DND-41 (cell line): ENCODE results near the gene OMP.

Experiments
- ATAC-seq: fragments of 200-7000 bp; cut with Tn5 transposase; 3 replicates; pipeline ENCODE4 v1.9.1; 2021; ENCODE audit warnings: low read depth; ENCODE audit not compliant: insufficient read depth
- DNase-seq: peaks from one replicate; pipeline ENCODE4 v3.0.0-alpha.2; 2020
- H2AFZ ChIP-seq: 2 replicates; pipeline ENCODE4 v1.6.0; 2012; ENCODE audit warnings: low read depth, low read length
- H3K27ac ChIP-seq: 2 replicates; pipeline ENCODE4 v1.5.1; 2012; ENCODE audit warnings: low read length, inconsistent platforms
- H3K27me3 ChIP-seq: fragments of 200-600 bp; sonication (generic); 2 replicates; pipeline ENCODE4 v1.6.0; 2012; ENCODE audit warnings: low read length, mild to moderate bottlenecking, inconsistent platforms; ENCODE audit not compliant: insufficient read depth, poor library complexity
- H3K36me3 ChIP-seq: 2 replicates; pipeline ENCODE4 v1.5.1; 2012; ENCODE audit warnings: low read length, inconsistent platforms; ENCODE audit not compliant: insufficient read depth
- H3K4me1 ChIP-seq: 2 replicates; pipeline ENCODE4 v1.5.1; 2012; ENCODE audit warnings: mild to moderate bottlenecking, low read length; ENCODE audit not compliant: insufficient read depth
- H3K4me2 ChIP-seq: 2 replicates; pipeline ENCODE4 v1.6.0; 2012; ENCODE audit warnings: mild to moderate bottlenecking, moderate library complexity, low read length, inconsistent platforms; ENCODE audit not compliant: insufficient read depth
- H3K4me3 ChIP-seq, 2 experiments: fragments of 200-600 bp in 1 of 2; shearing (Covaris generic) in 1 of 2; 2 replicates each; pipeline ENCODE4 v1.5.1; 2012 to 2016; ENCODE audit warnings: inconsistent platforms in 2 of 2, low read length in 2 of 2, mild to moderate bottlenecking in 2 of 2, low read depth in 1 of 2, moderate library complexity in 1 of 2
- H3K79me2 ChIP-seq: 2 replicates; pipeline ENCODE4 v1.6.0; 2012; ENCODE audit warnings: low read length, inconsistent platforms; ENCODE audit not compliant: insufficient read depth
- H3K9ac ChIP-seq: 2 replicates; pipeline ENCODE4 v1.6.0; 2012; ENCODE audit warnings: low read depth, mild to moderate bottlenecking, inconsistent platforms, low read length, moderate library complexity
- H3K9me3 ChIP-seq: 2 replicates; pipeline ENCODE4 v1.5.1; 2012; ENCODE audit warnings: low read length, moderate library complexity, mild to moderate bottlenecking, inconsistent platforms; ENCODE audit not compliant: insufficient read depth, severe bottlenecking
- H4K20me1 ChIP-seq: 2 replicates; pipeline ENCODE4 v1.6.0; 2012; ENCODE audit warnings: low read length; ENCODE audit not compliant: insufficient read depth
- EZH2 ChIP-seq: IDR thresholded peaks from 3 replicates; pipeline ENCODE4 v1.6.1; 2012; ENCODE audit warnings: borderline replicate concordance, low read depth, mild to moderate bottlenecking, moderate library complexity, low read length, inconsistent platforms; ENCODE audit not compliant: severe bottlenecking
- TF ChIP-seq, protein P1 (sequence below): IDR thresholded peaks from 2 replicates; pipeline ENCODE4 v1.5.1; 2012; ENCODE audit warnings: borderline replicate concordance, low read length, moderate library complexity, mild to moderate bottlenecking; ENCODE audit not compliant: poor library complexity, severe bottlenecking; ENCODE audit errors: extremely low read depth

OMP gene

DNA sequence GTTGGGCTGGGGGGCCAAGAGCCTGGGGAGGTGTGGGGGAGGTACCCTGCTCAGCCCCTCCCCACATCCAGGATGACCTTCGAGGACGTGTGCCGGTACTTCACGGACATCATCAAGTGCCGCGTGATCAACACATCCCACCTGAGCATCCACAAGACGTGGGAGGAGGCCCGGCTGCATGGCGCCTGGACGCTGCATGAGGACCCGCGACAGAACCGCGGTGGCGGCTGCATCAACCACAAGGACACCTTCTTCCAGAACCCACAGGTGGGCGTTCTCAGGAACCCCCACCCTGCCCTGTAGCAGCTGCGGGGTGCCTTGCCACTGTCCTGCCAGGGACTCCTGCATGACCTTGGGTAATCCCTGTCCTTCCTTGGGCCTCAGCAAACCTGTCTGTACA lies 15.4 kb downstream of the OMP start:
- H3K4me3 ChIP-seq, result no peak overlapping the region
- H3K27me3 ChIP-seq, result no peaks in the 10 kb centered on the region
- no peaks in the 10 kb centered on the region; the same call in 1 of the 2 replicates for H3K36me3 ChIP-seq
- peaks cover 7% of the 10 kb centered on the region for H3K4me1 ChIP-seq
- DNase-seq (no peak), ATAC-seq (no peak)
- no peak overlapping the region for H2AFZ ChIP-seq
- no peak for TF ChIP-seq EZH2
- TF ChIP-seq, protein P1, sequence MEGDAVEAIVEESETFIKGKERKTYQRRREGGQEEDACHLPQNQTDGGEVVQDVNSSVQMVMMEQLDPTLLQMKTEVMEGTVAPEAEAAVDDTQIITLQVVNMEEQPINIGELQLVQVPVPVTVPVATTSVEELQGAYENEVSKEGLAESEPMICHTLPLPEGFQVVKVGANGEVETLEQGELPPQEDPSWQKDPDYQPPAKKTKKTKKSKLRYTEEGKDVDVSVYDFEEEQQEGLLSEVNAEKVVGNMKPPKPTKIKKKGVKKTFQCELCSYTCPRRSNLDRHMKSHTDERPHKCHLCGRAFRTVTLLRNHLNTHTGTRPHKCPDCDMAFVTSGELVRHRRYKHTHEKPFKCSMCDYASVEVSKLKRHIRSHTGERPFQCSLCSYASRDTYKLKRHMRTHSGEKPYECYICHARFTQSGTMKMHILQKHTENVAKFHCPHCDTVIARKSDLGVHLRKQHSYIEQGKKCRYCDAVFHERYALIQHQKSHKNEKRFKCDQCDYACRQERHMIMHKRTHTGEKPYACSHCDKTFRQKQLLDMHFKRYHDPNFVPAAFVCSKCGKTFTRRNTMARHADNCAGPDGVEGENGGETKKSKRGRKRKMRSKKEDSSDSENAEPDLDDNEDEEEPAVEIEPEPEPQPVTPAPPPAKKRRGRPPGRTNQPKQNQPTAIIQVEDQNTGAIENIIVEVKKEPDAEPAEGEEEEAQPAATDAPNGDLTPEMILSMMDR, result no peak
- no peaks in the 10 kb centered on the region for H3K9me3 ChIP-seq
- H3K4me2 ChIP-seq, result no peak overlapping the region
- peaks cover 1% of the 10 kb centered on the region; the same call in 1 of the 2 replicates for H4K20me1 ChIP-seq
- H3K9ac ChIP-seq, result no peak overlapping the region
- no peak overlapping the region for H3K27ac ChIP-seq
- no peaks in the 10 kb centered on the region for H3K79me2 ChIP-seq

DNA sequence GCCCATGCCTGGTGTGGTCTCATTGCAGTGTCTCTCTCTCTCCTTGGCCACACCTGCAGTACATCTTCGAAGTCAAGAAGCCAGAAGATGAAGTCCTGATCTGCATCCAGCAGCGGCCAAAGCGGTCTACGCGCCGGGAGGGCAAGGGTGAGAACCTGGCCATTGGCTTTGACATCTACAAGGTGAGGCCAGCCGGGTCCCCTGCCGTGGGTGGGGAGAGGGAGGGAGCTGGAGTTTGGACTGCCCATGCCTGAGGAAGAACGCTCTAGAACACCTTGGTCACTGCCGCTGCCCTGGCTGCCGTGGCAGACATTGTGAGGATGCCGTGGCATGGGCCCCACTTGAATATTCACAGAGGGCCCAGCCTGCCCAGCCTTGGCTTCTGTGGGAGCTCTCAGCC lies 16.3 kb downstream of the OMP start:
- H3K9me3 ChIP-seq, result no peaks in the 10 kb centered on the region
- no peak overlapping the region for H3K9ac ChIP-seq
- ATAC-seq (no peak), DNase-seq (no peak)
- H3K4me3 ChIP-seq, result no peak overlapping the region
- peaks cover 7% of the 10 kb centered on the region for H3K4me1 ChIP-seq
- H2AFZ ChIP-seq, result no peak overlapping the region
- H3K27ac ChIP-seq, result no peak overlapping the region
- H3K36me3 ChIP-seq, result no peaks in the 10 kb centered on the region; the same call in 1 of the 2 replicates
- no peaks in the 10 kb centered on the region for H4K20me1 ChIP-seq
- no peaks in the 10 kb centered on the region for H3K79me2 ChIP-seq
- TF ChIP-seq EZH2, result no peak
- TF ChIP-seq, protein P1, result no peak
- H3K27me3 ChIP-seq, result no peaks in the 10 kb centered on the region
- H3K4me2 ChIP-seq, result no peak overlapping the region

DNA sequence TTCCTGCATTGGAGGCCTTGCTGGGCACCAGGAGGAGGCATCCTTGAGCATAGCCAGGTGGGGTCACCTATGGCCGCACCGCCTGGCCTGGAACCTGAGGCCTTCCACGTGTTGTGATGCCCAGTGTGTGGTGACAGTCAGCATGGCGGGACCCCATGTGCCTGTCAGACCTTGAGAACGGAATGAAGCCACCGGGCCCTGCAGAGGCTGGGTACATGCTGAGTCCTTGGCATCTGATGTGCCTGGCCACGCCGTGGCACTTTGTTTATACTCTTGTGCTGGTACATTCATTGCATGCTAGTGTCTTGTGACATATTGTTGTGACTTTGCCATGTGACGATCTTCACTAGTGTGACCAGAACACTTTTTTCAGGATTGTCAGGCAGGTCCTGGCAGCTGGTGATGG lies 16.9 kb downstream of the OMP start:
- Histone ChIP-seq H2AFZ (no peak overlapping the region), H3K36me3 (no peaks in the 10 kb centered on the region; the same call in 1 of the 2 replicates), H3K4me1 (peaks cover 7% of the 10 kb centered on the region), H3K9ac (no peak overlapping the region), H3K27me3 (no peaks in the 10 kb centered on the region), H3K79me2 (no peaks in the 10 kb centered on the region), H3K4me3 (no peak overlapping the region), H3K27ac (no peak overlapping the region), H4K20me1 (no peaks in the 10 kb centered on the region), H3K9me3 (no peaks in the 10 kb centered on the region), H3K4me2 (no peak overlapping the region)
- DNase-seq (no peak), ATAC-seq (no peak)
- TF ChIP-seq EZH2, result no peak
- TF ChIP-seq, protein P1, result no peak

DNA sequence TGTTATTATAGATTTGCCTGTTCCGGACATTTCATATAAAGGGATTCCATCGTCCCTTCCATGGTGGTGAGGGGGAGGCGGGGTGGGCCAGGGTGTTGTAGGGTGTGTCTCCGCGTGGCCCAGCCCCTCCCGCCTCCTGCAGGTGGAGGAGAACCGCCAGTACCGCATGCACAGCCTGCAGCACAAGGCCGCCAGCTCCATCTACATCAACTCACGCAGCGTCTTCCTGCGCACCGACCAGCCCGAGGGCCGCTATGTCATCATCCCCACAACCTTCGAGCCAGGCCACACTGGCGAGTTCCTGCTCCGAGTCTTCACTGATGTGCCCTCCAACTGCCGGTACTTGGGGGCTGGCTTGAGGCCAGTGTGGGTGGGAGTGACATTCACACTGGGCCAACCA lies 17.9 kb downstream of the OMP start:
- peaks cover 7% of the 10 kb centered on the region for H3K4me1 ChIP-seq
- no peak overlapping the region for H2AFZ ChIP-seq

More for the DNA sequence above, 17.9 kb downstream of the OMP start:
- no peaks in the 10 kb centered on the region for H3K79me2 ChIP-seq
- no peak overlapping the region for H3K27ac ChIP-seq
- no peak overlapping the region for H3K9ac ChIP-seq
- no peaks in the 10 kb centered on the region for H3K27me3 ChIP-seq
- DNase-seq (no peak), ATAC-seq (no peak)
- no peaks in the 10 kb centered on the region; the same call in 1 of the 2 replicates for H3K36me3 ChIP-seq
- H4K20me1 ChIP-seq, result no peaks in the 10 kb centered on the region
- H3K4me2 ChIP-seq, result no peak overlapping the region
- H3K4me3 ChIP-seq, result no peak overlapping the region
- no peaks in the 10 kb centered on the region for H3K9me3 ChIP-seq
- TF ChIP-seq, protein P1, result no peak
- TF ChIP-seq EZH2, result no peak
